Testis (tissue), 3 donors: ENCODE measurements around the gene TNFSF8. TPM values are rescaled to one million over a fixed set of nuclear protein-coding genes. Genes with fewer than 3 reads are reported as not detected.

Source experiments
- DNase-seq: peaks from one replicate; pipeline ENCODE4 v3.0.0-alpha.2; 2019
- H3K27ac ChIP-seq, 2 donors: fragments of 200-600 bp; sonication (generic); one replicate each; pipeline ENCODE4 v1.5.1; 2019
- H3K27me3 ChIP-seq: fragments of 200-600 bp; sonication (generic); one replicate; pipeline ENCODE4 v1.5.1; 2019
- H3K36me3 ChIP-seq: fragments of 200-600 bp; sonication (generic); one replicate; pipeline ENCODE4 v1.5.1; 2017; ENCODE audit warnings: low read depth; ENCODE audit errors: missing control alignments
- H3K4me1 ChIP-seq: fragments of 200-600 bp; sonication (generic); one replicate; pipeline ENCODE4 v1.5.1; 2019
- H3K4me3 ChIP-seq, 2 donors: fragments of 200-600 bp; sonication (generic); one replicate each; pipeline ENCODE4 v1.5.1; 2017 to 2019
- H3K9me3 ChIP-seq: fragments of 200-600 bp; sonication (generic); one replicate; pipeline ENCODE4 v1.5.1; 2017
- POLR2A ChIP-seq: fragments of 450-650 bp; IDR thresholded peaks from one replicate; pipeline ENCODE4 v1.6.1; 2017; ENCODE audit warnings: antibody characterized with exemption, mild to moderate bottlenecking, moderate library complexity
- WGBS, 2 donors: methylation state at CpG; one replicate each; pipeline ENCODE4 v1.1.5; 2018; 5-methylcytosine and 5-hydroxymethylcytosine counted together
- intact Hi-C: fragments of 100-400 bp; cut with DNase I; formaldehyde crosslinking; loops from one replicate; pipeline ENCODE4 v1.15.1; 2023; ENCODE audit warnings: low total_unique reads
- polyA plus RNA-seq: library from polyadenylated mRNA; stranded (reverse); fragments of 350-450 nt; fragmentation: Illumina TruSeq; extraction: RNeasy Lipid Tissue Mini Kit (QIAGEN cat#74804); gene quantifications from one replicate; pipeline ENCODE4 v1.2.3, GENCODE V29; 2014; ENCODE audit warnings: low read depth, low replicate concordance; ENCODE audit not compliant: insufficient read depth
- total RNA-seq, 2 donors: library from RNA; depleted of rRNA; stranded (reverse); fragments of >200 nt; gene quantifications; one replicate each; pipeline ENCODE4 v1.2.3, GENCODE V29; 2016
- TF ChIP-seq, protein P1 (sequence below), 3 experiments: fragments of 450-650 bp in 2 of 3; fragments of 200-600 bp in 1 of 3; sonication (generic) in 1 of 3; IDR thresholded peaks; one replicate each; pipeline ENCODE4 v1.5.1; 2016 to 2019; ENCODE audit warnings: antibody characterized with exemption in 3 of 3, mild to moderate bottlenecking in 2 of 3, moderate library complexity in 1 of 3

TNFSF8 gene
- total and polyA plus RNA-seq, 3 donors from 2014 or later, result 0.63 to 1.3 (median 1.1) TPM

GRCh38 chr9:114965564-114965963, 35.2 kb upstream of the TNFSF8 start:
- TF ChIP-seq, protein P1, sequence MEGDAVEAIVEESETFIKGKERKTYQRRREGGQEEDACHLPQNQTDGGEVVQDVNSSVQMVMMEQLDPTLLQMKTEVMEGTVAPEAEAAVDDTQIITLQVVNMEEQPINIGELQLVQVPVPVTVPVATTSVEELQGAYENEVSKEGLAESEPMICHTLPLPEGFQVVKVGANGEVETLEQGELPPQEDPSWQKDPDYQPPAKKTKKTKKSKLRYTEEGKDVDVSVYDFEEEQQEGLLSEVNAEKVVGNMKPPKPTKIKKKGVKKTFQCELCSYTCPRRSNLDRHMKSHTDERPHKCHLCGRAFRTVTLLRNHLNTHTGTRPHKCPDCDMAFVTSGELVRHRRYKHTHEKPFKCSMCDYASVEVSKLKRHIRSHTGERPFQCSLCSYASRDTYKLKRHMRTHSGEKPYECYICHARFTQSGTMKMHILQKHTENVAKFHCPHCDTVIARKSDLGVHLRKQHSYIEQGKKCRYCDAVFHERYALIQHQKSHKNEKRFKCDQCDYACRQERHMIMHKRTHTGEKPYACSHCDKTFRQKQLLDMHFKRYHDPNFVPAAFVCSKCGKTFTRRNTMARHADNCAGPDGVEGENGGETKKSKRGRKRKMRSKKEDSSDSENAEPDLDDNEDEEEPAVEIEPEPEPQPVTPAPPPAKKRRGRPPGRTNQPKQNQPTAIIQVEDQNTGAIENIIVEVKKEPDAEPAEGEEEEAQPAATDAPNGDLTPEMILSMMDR (IDR thresholded peaks at IDR 0.05), result no peak
- no peak for TF ChIP-seq POLR2A
- H3K4me3 ChIP-seq, result no peak overlapping the region
- H3K27ac ChIP-seq, result no peak overlapping the region
- no peaks in the 10 kb centered on the region for H3K36me3 ChIP-seq
- intact Hi-C loops, result no loop called here
- WGBS, 2 donors, result 71 to 80% methylated on average over 1 of the region's 1 CpG
- no peaks in the 10 kb centered on the region for H3K4me1 ChIP-seq
- H3K9me3 ChIP-seq, result no peaks in the 10 kb centered on the region
- H3K27me3 ChIP-seq, result no peaks in the 10 kb centered on the region
- DNase-seq, result no peak

DNA sequence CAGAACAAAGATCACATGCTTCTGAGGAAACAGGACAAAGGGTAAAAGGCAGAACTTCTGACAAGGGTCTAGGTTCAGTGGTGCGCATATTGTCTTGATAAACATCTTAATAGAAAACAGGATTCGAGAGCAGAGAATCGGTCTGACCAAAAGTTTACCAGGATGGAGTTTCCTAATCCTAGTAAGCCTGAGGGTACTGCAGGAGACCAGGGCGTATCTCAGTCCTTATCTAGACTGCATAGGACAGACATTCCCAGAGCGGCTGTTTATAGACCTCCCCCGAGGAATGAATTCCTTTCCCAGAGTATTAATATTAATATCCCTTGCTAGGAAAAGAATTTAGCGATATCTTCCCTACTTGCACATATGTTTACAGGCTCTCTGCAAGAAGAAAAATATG, 32.4 kb upstream of the TNFSF8 start:
- WGBS, 2 donors, result 76 to 87% methylated on average over 7 of the region's 7 CpGs
- intact Hi-C loops, result no loop called here
- no peak for DNase-seq
- no peak overlapping the region for H3K4me3 ChIP-seq
- H3K4me1 ChIP-seq, result no peaks in the 10 kb centered on the region
- H3K27me3 ChIP-seq, result no peaks in the 10 kb centered on the region
- no peaks in the 10 kb centered on the region for H3K9me3 ChIP-seq
- TF ChIP-seq, protein P1 (IDR thresholded peaks at IDR 0.05), result no peak
- no peak for TF ChIP-seq POLR2A
- H3K36me3 ChIP-seq, result no peaks in the 10 kb centered on the region
- no peak overlapping the region for H3K27ac ChIP-seq

GRCh38 chr9:114960276-114960675, 29.9 kb upstream of the TNFSF8 start:
- H3K27ac ChIP-seq, result no peak overlapping the region
- intact Hi-C loops, result no loop called here
- H3K4me3 ChIP-seq, result no peak overlapping the region
- TF ChIP-seq, protein P1 (IDR thresholded peaks at IDR 0.05), result no peak
- TF ChIP-seq POLR2A, result no peak
- 92 to 93% methylated on average over 3 of the region's 3 CpGs for WGBS, 2 donors
- H3K36me3 ChIP-seq, result no peaks in the 10 kb centered on the region
- H3K27me3 ChIP-seq, result no peaks in the 10 kb centered on the region
- no peaks in the 10 kb centered on the region for H3K9me3 ChIP-seq
- DNase-seq, result no peak
- no peaks in the 10 kb centered on the region for H3K4me1 ChIP-seq

DNA sequence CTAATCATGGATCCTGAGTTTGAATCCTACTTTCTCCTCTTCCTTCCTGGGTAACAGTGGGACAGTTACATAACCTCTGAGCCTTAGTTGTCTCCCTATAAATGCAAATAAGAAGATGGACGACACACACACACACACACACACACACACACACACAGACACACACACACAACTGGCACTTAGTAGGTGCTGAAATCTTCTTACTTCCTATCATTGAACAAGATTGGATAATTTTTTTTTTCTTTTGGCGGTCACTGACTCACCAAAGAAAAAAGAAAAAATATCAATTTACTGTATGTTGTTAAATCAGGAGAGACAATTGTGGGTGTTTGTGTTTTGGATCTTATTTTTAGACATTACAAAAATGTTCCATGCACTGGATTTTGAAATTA, 28.4 kb upstream of the TNFSF8 start:
- no peak for DNase-seq
- no peaks in the 10 kb centered on the region for H3K36me3 ChIP-seq
- H3K4me3 ChIP-seq, result no peak overlapping the region
- WGBS, 2 donors, result 83 to 89% methylated on average over 2 of the region's 2 CpGs
- H3K27ac ChIP-seq, result no peak overlapping the region
- no peaks in the 10 kb centered on the region for H3K4me1 ChIP-seq
- intact Hi-C loops, result no loop called here
- no peaks in the 10 kb centered on the region for H3K9me3 ChIP-seq
- TF ChIP-seq POLR2A, result no peak
- TF ChIP-seq, protein P1 (IDR thresholded peaks at IDR 0.05), result no peak
- no peaks in the 10 kb centered on the region for H3K27me3 ChIP-seq

GRCh38 chr9:114958021-114958843, 27.8 kb upstream of the TNFSF8 start:
- peak; percentile 19 for DNase-seq
- H3K4me1 ChIP-seq, result no peaks in the 10 kb centered on the region
- H3K27me3 ChIP-seq, result no peaks in the 10 kb centered on the region
- no peaks in the 10 kb centered on the region for H3K36me3 ChIP-seq
- no peak overlapping the region for H3K4me3 ChIP-seq
- TF ChIP-seq, protein P1 (IDR thresholded peaks at IDR 0.05), result no peak
- no peak for TF ChIP-seq POLR2A
- H3K9me3 ChIP-seq, result no peaks in the 10 kb centered on the region
- H3K27ac ChIP-seq, result no peak overlapping the region
- WGBS, 2 donors, result 83 to 86% methylated on average over 12 of the region's 12 CpGs
- intact Hi-C loops, result no loop called here
